Adrenal gland (tissue), 12 donors: ENCODE results near the gene RPS6KL1. TPM values are rescaled to one million over a fixed set of nuclear protein-coding genes. Genes with fewer than 3 reads are reported as not detected.

Experiments used
- DNase-seq, 7 donors: peaks; one replicate each; pipeline ENCODE4 v3.0.0-alpha.2; 2019 to 2020
- H3K27ac ChIP-seq, 5 donors: fragments of 200-600 bp; sonication (generic) in 4 of 5; 1 replicate in 3 of 5; 2 replicates in 2 of 5; pipeline versions ENCODE4 v1.5.1 to v1.8.0; 2016 to 2020; ENCODE audit warnings: mild to moderate bottlenecking in 1 of 5
- H3K27me3 ChIP-seq: fragments of 200-600 bp; 2 replicates; pipeline ENCODE4 v1.8.0; 2021
- H3K36me3 ChIP-seq, 2 donors: fragments of 200-600 bp; replicated peaks in 1 of 2; 1 replicate in 1 of 2; 2 replicates in 1 of 2; pipeline versions ENCODE4 v1.5.1 to v1.8.0; 2018 to 2022
- H3K4me1 ChIP-seq, 2 donors: fragments of 200-600 bp; replicated peaks in 1 of 2; 1 replicate in 1 of 2; 2 replicates in 1 of 2; pipeline versions ENCODE4 v1.5.1 to v1.8.0; 2018 to 2021
- H3K4me3 ChIP-seq, 4 donors: fragments of 200-600 bp; sonication (generic) in 3 of 4; one replicate each; pipeline ENCODE4 v1.5.1; 2016 to 2018
- H3K9me3 ChIP-seq, 3 donors: fragments of 200-600 bp; sonication (generic) in 1 of 3; replicated peaks in 1 of 3; 1 replicate in 2 of 3; 2 replicates in 1 of 3; pipeline versions ENCODE4 v1.5.1 to v1.8.0; 2016 to 2021
- CTCF ChIP-seq, 6 experiments: fragments of 450-650 bp in 4 of 6; fragments of 200-600 bp in 2 of 6; sonication (generic) in 1 of 6; IDR thresholded peaks; 1 replicate in 5 of 6; 2 replicates in 1 of 6; pipeline versions ENCODE4 v1.5.1 to v1.8.0; 2016 to 2021; ENCODE audit warnings: antibody characterized with exemption in 6 of 6, mild to moderate bottlenecking in 2 of 6, moderate library complexity in 1 of 6
- POLR2A ChIP-seq, 2 donors: fragments of 450-650 bp; IDR thresholded peaks; one replicate each; pipeline ENCODE4 v1.6.1; 2017; ENCODE audit warnings: antibody characterized with exemption in 2 of 2, mild to moderate bottlenecking in 2 of 2, moderate library complexity in 1 of 2
- WGBS, 4 donors: extraction: QIAGEN DNeasy Blood & Tissue Kit in 2 of 4; methylation state at CpG; one replicate each; pipeline versions ENCODE4 v1.1.5 to v1.1.7; 2013 to 2017; 5-methylcytosine and 5-hydroxymethylcytosine counted together
- intact Hi-C, 2 donors: fragments of 100-400 bp; cut with DNase I; formaldehyde crosslinking; loops; one replicate each; pipeline versions ENCODE4 v1.14.1 to v1.15.0; 2022 to 2023
- polyA plus RNA-seq, 3 donors: library from polyadenylated mRNA; stranded (reverse); fragments of 200-250 nt in 2 of 3; fragments of 350-450 nt in 1 of 3; fragmentation: Illumina TruSeq in 1 of 3; extraction: RNeasy Lipid Tissue Mini Kit (QIAGEN cat#74804) in 1 of 3; gene quantifications; one replicate each; pipeline ENCODE4 v1.2.3, GENCODE V29; 2013 to 2014
- total RNA-seq, 9 donors: library from RNA; depleted of rRNA in 4 of 9; stranded (reverse); fragments of >200 nt in 4 of 9; fragments of 120-200 nt in 1 of 9; fragmentation: NEBNext Ultra II Directional in 1 of 9; extraction: Animal tissue kit (Norgen Biotek cat#: 25700) in 1 of 9; gene quantifications; one replicate each; pipeline versions ENCODE4 v1.1.0 to v1.2.4, GENCODE V29; 2013 to 2023
- donor health status: healthy with polysubstance abuse.
- donor health status: Bipolar disorder and iron deficiency.
- donor health status: DM: yes; HTN: yes; CAD: no.
- donor health status: DM: no; HTN: no; CAD: no.
- donor health status: DM: no; HTN: no; CAD: no.
- donor health status: DM: yes; HTN: yes; CAD: no.

RPS6KL1 gene
- total and polyA plus RNA-seq, 12 donors, result 2.0 to 28.2 (median 5.3) TPM

DNA sequence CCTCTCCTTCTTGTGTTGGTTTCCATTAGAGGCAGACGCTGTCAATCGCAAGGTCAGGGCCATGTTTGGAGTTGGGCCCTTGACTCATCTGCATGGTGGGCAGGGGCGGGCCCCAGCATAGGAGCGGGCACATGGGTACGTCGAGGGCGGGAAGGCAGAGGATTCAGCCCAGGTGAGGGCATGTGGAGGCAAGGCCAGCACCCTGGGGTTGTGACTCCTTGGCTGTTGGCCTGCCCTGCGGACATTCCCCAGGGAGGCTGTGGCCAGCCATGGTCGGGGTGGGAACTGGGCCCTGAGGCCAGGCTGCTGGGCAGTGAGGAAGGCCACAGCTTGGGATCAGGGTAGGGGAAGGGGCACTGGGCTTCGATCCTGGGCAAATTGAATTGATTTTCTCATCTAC is 10.3 kb downstream of the RPS6KL1 start:
- H3K9me3 ChIP-seq, result no peaks in the 10 kb centered on the region
- H3K27me3 ChIP-seq, result no peaks in the 10 kb centered on the region
- no peaks in the 10 kb centered on the region for H3K36me3 ChIP-seq
- no peak overlapping the region for H3K4me3 ChIP-seq
- 88 to 95% (median 92%) methylated on average over 4 to 10 of the region's 10 CpGs for WGBS, 4 donors
- peaks cover 0 to 4% of the 10 kb centered on the region in 2 donors for H3K4me1 ChIP-seq
- no peak overlapping the region for H3K27ac ChIP-seq
- DNase-seq, result no peak
- TF ChIP-seq CTCF (IDR thresholded peaks at IDR 0.05), result no peak
- no peak for TF ChIP-seq POLR2A (IDR thresholded peaks at IDR 0.05)
- intact Hi-C loops, result loop anchor here in 1 of 2 donors (10.0 kb wide), 1 partner anchor 172 kb away; no protein-coding TSS in a partner anchor

- Histone ChIP-seq H3K27me3 (no peaks in the 10 kb centered on the region), H3K4me1 (peaks cover 0 to 4% of the 10 kb centered on the region in 2 donors), H3K27ac (no peak overlapping the region), H3K36me3 (no peaks in the 10 kb centered on the region), H3K9me3 (no peaks in the 10 kb centered on the region), H3K4me3 (no peak overlapping the region)
- 72 to 87% (median 81%) methylated on average over 2 to 6 of the region's 6 CpGs for WGBS, 4 donors
- TF ChIP-seq CTCF (IDR thresholded peaks at IDR 0.05), result no peak
- no peak for TF ChIP-seq POLR2A (IDR thresholded peaks at IDR 0.05)
- intact Hi-C loops, result loop anchor here in 1 of 2 donors (10.0 kb wide), 1 partner anchor 173 kb away; no protein-coding TSS in a partner anchor
- no peak for DNase-seq
Observed at GRCh38 chr14:74912111-74912510, 10.9 kb downstream of the RPS6KL1 start.

DNA sequence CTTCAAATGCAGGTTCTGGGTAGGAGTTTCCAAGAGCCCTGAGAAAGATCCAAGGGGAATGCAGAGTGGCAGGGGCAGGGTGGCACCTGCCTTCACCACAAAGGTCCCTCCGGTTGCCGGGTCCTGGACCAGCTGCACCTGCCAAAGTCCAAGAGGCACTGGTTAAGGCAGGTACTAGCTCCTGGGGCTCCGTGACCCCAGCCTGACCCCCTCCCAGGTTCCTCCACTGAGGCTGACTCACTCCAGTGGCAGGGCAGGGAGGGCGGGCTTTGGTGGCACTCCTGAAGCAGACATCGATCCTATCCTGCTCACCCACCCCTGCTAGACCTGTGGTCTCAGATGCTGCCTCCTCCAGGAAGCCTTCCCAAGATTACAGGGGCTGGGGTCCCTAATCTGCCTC is 11.4 kb downstream of the RPS6KL1 start:
- DNase-seq, result no peak
- H3K27me3 ChIP-seq, result no peaks in the 10 kb centered on the region
- no peak overlapping the region for H3K4me3 ChIP-seq
- no peak for TF ChIP-seq CTCF (IDR thresholded peaks at IDR 0.05)
- no peak for TF ChIP-seq POLR2A (IDR thresholded peaks at IDR 0.05)
- peaks cover 0 to 4% of the 10 kb centered on the region in 2 donors for H3K4me1 ChIP-seq
- 86 to 97% (median 92%) methylated on average over 3 to 5 of the region's 5 CpGs for WGBS, 4 donors
- intact Hi-C loops, result loop anchor here in 1 of 2 donors (10.0 kb wide), 1 partner anchor 173 kb away; no protein-coding TSS in a partner anchor
- no peaks in the 10 kb centered on the region for H3K36me3 ChIP-seq
- H3K27ac ChIP-seq, result no peak overlapping the region
- no peaks in the 10 kb centered on the region for H3K9me3 ChIP-seq

GRCh38 chr14:74911221-74911620 is 11.8 kb downstream of the RPS6KL1 start:
- Histone ChIP-seq H3K9me3 (no peaks in the 10 kb centered on the region), H3K27ac (no peak overlapping the region), H3K4me3 (no peak overlapping the region), H3K36me3 (no peaks in the 10 kb centered on the region), H3K4me1 (peaks cover 0 to 4% of the 10 kb centered on the region in 2 donors), H3K27me3 (no peaks in the 10 kb centered on the region)
- intact Hi-C loops, result loop anchor here in 1 of 2 donors (10.0 kb wide), 1 partner anchor 174 kb away; no protein-coding TSS in a partner anchor
- WGBS, 4 donors, result 93 to 96% methylated on average over 6 of the region's 6 CpGs; no CpG with 5 or more reads in 2 of the 4 donors
- no peak for DNase-seq
- TF ChIP-seq CTCF (IDR thresholded peaks at IDR 0.05) (no peak), POLR2A (IDR thresholded peaks at IDR 0.05) (no peak)
